ENCODE data around the gene FNDC3B.
A peak's percentile ranks its signal among the peaks of the same experiment; 100 is the strongest.

Gene FNDC3B

GRCh38 chr3:172286548-172287148 is 247.3 kb downstream of the FNDC3B start:
- TF ChIP-seq, protein P1, sequence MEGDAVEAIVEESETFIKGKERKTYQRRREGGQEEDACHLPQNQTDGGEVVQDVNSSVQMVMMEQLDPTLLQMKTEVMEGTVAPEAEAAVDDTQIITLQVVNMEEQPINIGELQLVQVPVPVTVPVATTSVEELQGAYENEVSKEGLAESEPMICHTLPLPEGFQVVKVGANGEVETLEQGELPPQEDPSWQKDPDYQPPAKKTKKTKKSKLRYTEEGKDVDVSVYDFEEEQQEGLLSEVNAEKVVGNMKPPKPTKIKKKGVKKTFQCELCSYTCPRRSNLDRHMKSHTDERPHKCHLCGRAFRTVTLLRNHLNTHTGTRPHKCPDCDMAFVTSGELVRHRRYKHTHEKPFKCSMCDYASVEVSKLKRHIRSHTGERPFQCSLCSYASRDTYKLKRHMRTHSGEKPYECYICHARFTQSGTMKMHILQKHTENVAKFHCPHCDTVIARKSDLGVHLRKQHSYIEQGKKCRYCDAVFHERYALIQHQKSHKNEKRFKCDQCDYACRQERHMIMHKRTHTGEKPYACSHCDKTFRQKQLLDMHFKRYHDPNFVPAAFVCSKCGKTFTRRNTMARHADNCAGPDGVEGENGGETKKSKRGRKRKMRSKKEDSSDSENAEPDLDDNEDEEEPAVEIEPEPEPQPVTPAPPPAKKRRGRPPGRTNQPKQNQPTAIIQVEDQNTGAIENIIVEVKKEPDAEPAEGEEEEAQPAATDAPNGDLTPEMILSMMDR (IDR thresholded peaks at IDR 0.05) = no peak
- TF ChIP-seq ZFX (IDR thresholded peaks at IDR 0.05; ENCODE audit: borderline replicate concordance) = no peak
- no peak overlapping the region for H3K27ac ChIP-seq

DNA sequence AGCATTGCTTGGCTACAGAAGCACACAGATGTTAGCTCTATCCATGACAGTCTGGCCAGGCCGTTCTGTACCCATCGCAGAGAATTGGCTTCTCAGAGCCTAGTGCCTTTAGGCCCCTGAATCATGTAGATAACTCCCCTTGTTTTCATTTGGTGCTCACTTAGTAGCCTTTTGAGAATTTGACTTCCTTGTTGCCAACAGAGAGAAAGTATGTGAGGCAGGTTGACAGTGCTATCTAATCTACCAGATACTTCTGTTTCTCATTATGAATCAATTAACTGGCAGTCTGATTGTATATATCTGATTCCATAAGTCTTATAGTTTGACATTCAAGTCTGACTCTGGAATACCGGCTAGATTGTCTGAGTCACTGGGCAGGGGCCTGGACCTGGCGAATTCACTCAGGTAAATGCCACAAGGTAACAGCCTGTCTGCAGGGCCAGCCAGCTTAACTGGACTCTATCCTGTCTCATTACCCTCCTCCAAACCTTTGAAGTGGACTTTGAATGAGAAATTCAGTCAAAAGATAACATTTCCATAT is 248.6 kb downstream of the FNDC3B start:
- no peak overlapping the region for H3K27ac ChIP-seq
- TF ChIP-seq ZFX (IDR thresholded peaks at IDR 0.05; ENCODE audit: borderline replicate concordance) = no peak

DNA sequence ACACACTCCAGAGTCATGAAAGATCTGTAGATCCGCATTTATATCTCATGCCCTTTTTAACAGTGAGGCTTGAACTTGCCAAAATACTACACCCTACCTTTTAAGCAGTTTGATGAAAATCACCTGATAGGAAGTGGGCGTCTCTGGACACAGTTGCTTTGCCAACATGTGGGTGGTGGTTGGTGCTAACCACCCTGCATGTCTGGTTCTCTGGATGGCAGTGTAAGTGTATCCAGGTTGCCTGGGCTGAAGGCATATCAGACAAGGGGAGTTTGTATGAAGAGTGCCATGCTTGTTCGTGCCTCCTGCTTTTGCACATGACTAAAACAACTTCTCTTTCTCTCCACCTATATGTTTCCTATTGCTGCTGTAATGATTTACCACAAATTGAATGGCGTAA is 249.3 kb downstream of the FNDC3B start:
- no peak for TF ChIP-seq ZFX (IDR thresholded peaks at IDR 0.05; ENCODE audit: borderline replicate concordance)
- TF ChIP-seq, protein P1 (IDR thresholded peaks at IDR 0.05) = no peak
- H3K27ac ChIP-seq = no peak overlapping the region

DNA sequence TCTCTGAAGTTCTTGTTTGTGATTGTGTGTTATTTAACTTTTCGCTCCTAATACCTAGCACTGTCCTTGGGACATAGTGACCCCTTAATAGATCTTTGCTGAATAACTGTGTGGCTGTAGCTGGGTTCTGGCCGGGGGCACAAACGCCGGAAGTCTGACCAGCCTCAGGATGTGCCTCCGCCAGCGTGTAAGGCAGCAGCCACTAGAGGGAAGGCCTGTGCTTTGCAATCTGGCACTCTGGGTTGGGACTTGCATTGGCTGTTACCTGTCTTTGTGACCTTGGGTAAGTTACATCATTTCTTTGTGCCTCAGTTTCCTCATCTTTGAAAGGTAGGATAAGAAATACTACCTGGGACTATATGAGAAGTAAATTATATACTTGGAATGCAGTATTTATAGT is 250.2 kb downstream of the FNDC3B start:
- H3K27ac ChIP-seq = no peak overlapping the region
- no peak for TF ChIP-seq ZFX (IDR thresholded peaks at IDR 0.05; ENCODE audit: borderline replicate concordance)
- TF ChIP-seq, protein P1 (IDR thresholded peaks at IDR 0.05) = peak; percentile 64

- no peak overlapping the region for H3K27ac ChIP-seq
- TF ChIP-seq, protein P1 (IDR thresholded peaks at IDR 0.05) = no peak
- TF ChIP-seq ZFX (IDR thresholded peaks at IDR 0.05; ENCODE audit: borderline replicate concordance) = no peak
These were observed 251.1 kb downstream of the FNDC3B start for GRCh38 chr3:172290457-172290856.

DNA sequence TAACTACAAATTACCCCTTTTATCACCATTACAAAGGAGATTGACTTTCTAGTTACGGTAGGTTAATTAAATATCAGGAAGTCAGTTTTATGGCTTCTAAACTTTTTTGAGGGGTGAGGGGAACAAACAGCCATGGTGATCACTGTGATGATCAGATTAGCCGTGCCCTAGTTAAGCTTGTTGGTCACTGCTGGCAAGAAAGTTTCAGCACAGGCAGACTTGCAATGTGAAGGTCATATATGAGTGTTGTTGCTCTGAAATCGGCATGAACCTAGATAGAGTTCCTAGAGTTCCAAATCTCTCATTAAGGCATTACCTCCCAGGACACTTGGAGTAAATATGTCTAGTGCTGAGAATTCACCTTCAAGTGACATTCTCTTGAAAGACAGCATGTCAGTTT is 252.3 kb downstream of the FNDC3B start:
- no peak overlapping the region for H3K27ac ChIP-seq
- TF ChIP-seq, protein P1 (IDR thresholded peaks at IDR 0.05) = no peak
- TF ChIP-seq ZFX (IDR thresholded peaks at IDR 0.05; ENCODE audit: borderline replicate concordance) = no peak

DNA sequence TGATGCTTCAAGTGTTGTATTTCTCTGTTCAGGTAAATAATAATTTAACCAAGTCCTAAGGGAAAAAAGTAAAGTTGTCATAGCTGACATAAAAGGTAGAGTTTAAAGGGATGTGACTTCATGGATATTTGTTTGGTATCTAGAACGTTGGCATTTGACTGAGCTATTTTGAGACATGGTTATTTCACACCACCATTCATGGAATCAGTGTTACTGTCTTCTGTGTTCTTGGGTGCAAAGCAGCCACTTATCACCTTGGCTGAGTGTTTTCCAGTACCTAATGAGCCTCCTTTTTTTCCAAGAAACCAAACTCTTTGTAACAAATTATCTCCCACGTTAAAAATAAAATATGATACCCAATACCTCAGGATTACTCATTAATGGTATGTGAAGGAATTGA is 253.0 kb downstream of the FNDC3B start:
- TF ChIP-seq ZFX (IDR thresholded peaks at IDR 0.05; ENCODE audit: borderline replicate concordance) = no peak
- TF ChIP-seq, protein P1 (IDR thresholded peaks at IDR 0.05) = no peak
- H3K27ac ChIP-seq = no peak overlapping the region

DNA sequence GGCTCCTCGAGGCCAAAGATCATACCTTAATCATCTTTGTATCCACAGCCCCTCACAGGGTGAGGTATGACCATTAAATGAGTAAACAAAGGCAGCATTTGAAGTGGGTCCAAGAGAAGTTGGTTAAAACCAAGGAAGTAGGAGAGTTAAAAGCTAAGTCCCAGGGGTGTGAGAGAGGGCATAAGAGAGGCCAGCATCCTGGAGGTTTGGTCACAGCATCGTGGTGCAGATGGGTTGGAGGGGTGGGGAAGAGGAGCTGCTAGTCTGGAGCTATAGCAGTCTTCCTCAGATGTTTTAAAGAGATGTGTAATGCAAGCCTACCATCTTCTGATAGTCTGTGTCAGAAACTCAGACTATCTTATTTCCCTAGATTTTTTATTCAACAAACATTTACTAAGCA is 253.7 kb downstream of the FNDC3B start:
- no peak overlapping the region for H3K27ac ChIP-seq
- TF ChIP-seq, protein P1 (IDR thresholded peaks at IDR 0.05) = no peak
- no peak for TF ChIP-seq ZFX (IDR thresholded peaks at IDR 0.05; ENCODE audit: borderline replicate concordance)
